HG02938 (cell line): Measurements from ENCODE around the gene CSF3.
"Not testable (repeated sequence)": the region's sequence is repeated elsewhere in the genome, so short reads cannot be mapped to it uniquely, and the experiment has no call there.

Source experiments
- ATAC-seq: cut with Tn5 transposase; IDR thresholded peaks from one replicate; pipeline ENCODE4 v1.9.1; 2021; ENCODE audit warnings: mild to moderate bottlenecking, moderate library complexity; ENCODE audit not compliant: unreplicated experiment

CSF3 gene

DNA sequence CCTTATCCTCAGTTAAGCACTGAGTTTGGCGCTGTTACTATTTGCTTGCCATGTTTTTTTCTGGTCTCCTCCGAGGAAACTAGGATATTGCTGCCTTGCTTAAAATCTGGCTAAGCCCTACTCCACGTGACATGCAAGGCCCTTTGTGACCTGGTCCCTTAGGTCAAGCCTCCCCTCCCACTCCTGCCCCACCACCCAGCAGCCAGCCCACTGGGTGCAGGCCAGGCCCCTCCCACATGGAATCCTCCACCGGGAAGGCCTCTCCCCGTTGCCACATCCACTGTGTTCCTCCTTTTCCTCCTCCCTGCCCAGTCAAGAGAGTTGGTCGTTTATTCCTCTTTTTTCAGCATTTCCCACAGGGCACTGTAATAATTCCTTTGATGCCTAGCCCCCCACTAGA lies 18.4 kb upstream of the CSF3 start:
- no peak for ATAC-seq

DNA sequence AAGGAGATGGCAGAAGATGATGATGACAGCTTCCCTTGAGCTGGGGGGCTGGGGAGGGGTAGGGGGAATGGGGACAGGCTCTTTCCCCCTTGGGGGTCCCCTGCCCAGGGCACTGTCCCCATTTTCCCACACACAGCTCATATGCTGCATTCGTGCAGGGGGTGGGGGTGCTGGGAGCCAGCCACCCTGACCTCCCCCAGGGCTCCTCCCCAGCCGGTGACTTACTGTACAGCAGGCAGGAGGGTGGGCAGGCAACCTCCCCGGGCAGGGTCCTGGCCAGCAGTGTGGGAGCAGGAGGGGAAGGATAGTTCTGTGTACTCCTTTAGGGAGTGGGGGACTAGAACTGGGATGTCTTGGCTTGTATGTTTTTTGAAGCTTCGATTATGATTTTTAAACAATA lies 17.7 kb upstream of the CSF3 start:
- ATAC-seq, result no peak

DNA sequence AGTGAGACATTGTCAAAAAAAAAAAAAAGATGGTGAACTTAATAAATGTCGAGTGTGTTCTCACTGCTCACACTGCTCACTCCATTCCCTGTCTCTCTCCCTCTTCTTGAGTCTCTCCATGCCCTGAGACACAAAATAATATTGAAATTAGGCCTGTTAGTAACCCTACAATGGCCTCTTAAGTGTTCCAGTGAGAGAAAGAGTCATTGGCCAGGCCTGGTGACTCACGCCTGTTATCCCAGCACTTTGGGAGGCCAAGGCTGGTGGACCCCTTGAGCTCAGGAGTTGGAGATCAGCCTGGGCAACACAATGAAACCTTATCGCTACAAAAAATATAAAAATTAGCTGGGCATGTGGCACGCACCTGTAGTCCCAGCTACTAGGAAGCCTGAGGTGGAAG lies 16.2 kb upstream of the CSF3 start:
- ATAC-seq, result no peak

DNA sequence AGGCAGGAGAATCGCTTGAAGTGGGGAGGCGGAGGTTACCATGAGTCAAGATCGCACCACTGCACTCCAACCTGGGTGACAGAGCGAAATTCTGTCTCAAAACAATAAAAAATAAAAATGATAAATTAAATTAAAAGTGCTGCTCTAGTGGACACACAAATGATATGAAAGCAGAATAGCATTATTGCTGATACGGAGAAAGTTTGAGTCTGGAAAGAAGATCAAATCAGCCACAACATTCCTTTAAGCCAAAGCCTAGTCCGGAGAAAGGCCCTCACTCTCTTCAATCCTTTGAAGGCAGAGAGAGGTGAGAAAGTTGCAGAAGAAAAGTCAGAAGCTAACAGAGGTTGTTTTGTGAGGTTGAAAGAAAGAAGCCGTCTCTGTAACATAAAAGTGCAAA lies 15.1 kb upstream of the CSF3 start:
- no peak for ATAC-seq

DNA sequence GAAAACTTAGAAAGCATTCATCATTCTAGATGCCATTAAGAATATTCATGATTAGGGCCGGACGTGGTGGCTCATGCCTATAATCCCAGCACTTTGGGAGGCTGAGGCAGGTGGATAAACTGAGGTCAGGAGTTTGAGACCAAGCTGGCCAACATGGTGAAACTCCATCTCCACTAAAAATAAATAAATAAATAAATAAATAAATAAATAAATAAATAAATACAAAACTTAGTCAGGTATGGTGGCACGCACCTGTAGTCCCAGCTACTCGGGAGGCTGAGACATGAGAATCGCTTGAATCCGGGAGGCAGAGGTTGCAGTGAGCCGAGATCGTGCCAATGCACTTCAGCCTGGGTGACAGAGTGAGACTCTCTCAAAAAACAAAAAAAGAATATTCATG lies 13.9 kb upstream of the CSF3 start:
- not testable (repeated sequence) for ATAC-seq

DNA sequence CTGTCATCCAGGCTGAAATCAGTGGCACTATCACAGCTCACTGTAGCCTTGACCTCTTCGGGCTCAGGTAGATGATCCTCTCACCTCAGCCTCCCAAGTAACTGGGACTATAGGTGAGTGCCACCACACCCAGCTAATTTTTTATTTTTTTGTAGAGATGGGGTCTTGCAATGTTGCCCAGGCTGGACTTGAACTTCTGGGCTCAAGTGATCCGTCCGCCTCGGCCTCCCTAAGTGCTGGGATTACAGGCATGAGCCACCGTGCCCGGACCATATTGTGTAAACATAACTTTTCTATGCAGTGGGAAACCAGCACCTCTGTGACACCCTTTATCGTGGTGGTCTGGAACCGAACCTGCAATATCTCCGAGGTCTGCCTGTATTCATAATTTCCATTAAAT lies 11.2 kb upstream of the CSF3 start:
- ATAC-seq, result no peak

DNA sequence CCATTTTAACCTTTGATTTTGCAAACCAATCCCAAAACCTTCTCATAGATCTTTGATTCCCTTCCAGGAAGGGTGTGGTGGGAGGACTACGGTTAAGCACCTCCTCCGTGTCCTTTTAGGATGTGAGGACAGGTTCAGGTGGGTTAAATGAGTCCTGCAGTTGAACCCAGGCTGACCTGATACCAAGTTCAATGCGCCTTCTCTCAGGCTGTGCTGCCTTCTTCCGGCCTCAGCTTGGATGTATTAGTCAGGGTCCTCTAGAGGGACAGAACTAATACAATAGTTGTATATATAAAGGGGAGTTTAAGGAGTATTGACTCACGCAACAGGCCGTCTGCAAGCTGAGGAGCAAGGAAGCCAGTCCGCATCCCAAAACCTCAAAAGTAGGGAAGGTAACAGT lies 10.5 kb upstream of the CSF3 start:
- no peak for ATAC-seq

DNA sequence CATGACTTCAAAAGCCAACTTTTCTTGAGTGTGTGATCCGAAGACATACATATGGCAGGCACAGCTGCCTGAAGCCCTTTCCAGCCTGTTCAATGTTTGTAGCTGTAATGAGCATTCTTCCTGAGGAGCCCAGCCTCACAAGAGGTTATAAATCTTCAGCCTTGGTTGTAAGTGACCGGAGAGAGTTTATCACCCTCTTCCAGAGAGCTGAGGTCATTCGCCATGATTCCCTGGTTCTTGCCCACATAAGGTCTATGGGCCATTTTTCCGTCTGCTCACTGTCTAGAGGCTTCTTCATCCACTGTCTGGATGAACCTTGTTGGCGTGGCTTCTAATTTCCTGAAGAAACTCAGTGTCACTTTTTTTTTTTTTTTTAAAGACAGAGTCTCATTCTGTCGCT lies 9.7 kb upstream of the CSF3 start:
- no peak for ATAC-seq

DNA sequence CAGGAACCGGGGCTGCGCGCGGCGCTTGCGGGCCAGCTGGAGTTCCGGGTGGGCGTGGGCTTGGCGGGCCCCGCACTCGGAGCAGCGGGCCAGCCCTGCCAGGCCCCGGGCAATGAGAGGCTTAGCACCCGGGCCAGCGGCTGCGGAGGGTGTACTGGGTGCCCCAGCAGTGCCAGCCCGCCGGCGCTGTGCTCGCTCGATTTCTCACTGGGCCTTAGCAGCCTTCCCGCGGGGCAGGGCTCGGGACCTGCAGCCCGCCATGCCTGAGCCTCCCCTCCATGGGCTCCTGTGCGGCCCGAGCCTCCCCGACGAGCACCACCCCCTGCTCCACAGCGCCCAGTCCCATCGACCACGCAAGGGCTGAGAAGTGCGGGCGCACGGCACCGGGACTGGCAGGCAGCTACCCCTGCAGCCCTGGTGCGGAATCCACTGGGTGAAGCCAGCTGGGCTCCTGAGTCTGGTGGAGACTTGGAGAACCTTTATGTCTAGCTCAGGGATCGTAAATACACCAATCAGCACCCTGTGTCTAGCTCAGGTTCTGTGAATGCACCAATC lies 4.2 kb upstream of the CSF3 start:
- not testable (repeated sequence) for ATAC-seq

DNA sequence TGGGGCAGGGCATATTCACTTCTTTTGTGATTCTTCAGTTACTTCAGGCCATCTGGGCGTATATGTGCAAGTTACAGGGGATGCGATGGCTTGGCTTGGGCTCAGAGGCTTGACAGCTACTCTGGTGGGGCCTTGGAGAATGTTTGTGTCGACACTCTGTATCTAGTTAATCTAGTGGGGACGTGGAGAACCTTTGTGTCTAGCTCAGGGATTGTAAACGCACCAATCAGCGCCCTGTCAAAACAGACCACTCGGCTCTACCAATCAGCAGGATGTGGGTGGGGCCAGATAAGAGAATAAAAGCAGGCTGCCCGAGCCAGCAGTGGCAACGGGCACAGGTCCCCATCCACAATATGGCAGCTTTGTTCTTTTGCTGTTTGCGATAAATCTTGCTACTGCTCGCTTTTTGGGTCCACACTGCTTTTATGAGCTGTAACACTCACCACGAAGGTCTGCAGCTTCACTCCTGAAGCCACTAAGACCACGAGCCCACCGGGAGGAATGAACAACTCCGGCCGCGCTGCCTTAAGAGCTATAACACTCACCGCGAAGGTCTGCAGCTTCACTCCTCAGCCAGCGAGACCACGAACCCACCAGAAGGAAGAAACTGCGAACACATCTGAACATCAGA lies 3.1 kb upstream of the CSF3 start:
- not testable (repeated sequence) for ATAC-seq

DNA sequence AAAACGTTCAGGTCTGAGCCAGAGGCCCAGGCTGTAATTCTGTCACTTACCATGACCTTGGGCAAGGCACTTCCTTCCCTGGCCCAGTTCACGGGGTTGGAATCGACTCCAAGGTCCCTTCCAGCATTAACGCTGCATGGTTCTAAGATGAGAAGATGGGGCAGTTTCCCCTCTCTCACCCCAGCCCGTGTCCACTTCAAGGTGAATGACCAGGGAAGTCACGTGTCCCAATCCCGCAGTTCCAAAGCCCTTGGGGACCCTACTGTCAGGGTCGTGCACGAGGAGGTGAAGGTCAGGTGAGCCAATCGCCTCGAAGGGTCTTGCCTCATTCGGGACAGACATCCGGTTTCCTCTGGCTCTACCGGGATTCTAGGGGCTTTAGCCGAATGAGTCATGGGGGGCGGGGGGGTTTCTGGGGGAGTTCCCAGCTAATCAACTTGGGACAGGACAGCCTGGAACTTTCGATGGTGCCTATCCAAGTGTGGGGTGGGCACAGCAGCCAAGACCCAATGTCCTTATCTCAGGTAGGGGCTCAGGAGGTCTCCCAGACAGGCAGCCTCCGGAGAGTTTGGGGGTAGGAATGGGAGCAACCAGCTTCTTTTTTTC lies 762 bp upstream of the CSF3 start:
- ATAC-seq, result no peak

DNA sequence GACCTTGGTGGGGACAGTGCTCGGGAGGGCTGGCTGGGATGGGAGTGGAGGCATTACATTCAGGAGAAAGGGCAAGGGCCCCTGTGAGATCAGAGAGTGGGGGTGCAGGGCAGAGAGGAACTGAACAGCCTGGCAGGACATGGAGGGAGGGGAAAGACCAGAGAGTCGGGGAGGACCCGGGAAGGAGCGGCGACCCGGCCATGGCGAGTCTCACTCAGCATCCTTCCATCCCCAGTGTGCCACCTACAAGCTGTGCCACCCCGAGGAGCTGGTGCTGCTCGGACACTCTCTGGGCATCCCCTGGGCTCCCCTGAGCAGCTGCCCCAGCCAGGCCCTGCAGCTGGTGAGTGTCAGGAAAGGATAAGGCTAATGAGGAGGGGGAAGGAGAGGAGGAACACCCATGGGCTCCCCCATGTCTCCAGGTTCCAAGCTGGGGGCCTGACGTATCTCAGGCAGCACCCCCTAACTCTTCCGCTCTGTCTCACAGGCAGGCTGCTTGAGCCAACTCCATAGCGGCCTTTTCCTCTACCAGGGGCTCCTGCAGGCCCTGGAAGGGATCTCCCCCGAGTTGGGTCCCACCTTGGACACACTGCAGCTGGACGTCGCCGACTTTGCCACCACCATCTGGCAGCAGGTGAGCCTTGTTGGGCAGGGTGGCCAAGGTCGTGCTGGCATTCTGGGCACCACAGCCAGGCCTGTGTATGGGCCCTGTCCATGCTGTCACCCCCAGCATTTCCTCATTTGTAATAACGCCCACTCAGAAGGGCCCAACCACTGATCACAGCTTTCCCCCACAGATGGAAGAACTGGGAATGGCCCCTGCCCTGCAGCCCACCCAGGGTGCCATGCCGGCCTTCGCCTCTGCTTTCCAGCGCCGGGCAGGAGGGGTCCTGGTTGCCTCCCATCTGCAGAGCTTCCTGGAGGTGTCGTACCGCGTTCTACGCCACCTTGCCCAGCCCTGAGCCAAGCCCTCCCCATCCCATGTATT lies 1.1 kb downstream of the CSF3 start:
- no peak for ATAC-seq

DNA sequence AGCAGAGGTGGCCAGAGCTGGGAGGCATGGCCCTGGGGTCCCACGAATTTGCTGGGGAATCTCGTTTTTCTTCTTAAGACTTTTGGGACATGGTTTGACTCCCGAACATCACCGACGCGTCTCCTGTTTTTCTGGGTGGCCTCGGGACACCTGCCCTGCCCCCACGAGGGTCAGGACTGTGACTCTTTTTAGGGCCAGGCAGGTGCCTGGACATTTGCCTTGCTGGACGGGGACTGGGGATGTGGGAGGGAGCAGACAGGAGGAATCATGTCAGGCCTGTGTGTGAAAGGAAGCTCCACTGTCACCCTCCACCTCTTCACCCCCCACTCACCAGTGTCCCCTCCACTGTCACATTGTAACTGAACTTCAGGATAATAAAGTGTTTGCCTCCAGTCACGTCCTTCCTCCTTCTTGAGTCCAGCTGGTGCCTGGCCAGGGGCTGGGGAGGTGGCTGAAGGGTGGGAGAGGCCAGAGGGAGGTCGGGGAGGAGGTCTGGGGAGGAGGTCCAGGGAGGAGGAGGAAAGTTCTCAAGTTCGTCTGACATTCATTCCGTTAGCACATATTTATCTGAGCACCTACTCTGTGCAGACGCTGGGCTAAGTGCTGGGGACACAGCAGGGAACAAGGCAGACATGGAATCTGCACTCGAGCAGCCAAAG lies 2.3 kb downstream of the CSF3 start:
- ATAC-seq, result no peak

DNA sequence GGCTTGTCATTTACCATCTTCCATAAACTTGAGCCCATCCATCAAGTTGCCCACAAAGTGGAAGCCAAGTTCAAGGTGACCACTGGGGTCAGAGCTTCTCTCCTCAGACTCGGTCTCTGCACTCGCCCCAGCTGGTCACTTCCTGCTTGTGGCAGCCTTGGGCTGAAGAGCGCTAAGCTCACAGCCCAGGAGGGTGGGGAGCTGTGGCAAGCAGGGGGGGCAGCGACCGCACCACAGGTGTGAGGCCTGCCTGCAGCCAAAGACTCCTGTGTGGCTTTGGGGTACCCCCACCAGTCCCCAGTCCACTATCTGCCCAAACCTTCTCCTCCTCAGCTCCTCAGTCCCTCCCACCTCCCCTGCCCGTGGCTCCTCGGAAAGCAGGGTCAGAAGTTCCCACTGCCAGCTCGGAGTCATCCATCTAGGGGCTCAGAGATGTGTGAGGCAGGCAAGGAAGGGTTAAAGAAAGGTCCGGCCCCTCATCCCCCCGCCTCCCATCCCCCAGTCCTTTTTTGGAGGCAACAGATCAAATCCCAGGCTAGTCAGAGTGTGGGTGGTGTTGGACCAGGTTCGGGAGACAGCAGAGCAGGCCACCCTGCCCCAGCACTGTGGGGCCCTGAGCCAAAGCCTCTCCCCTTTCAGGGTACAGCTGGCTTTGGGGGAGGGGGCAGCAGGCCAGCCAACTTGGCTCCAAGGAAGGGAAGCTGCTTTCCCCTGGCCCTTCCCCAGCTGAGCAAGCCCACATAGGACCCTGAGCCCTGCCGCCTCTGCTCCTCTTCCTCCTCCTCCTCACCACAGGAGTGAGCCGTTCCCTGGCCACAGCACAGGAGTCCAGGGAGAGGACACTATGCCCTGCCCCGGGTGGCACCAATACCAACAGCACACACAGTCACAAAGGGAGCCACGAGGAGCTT lies 3.2 kb downstream of the CSF3 start:
- no peak for ATAC-seq

DNA sequence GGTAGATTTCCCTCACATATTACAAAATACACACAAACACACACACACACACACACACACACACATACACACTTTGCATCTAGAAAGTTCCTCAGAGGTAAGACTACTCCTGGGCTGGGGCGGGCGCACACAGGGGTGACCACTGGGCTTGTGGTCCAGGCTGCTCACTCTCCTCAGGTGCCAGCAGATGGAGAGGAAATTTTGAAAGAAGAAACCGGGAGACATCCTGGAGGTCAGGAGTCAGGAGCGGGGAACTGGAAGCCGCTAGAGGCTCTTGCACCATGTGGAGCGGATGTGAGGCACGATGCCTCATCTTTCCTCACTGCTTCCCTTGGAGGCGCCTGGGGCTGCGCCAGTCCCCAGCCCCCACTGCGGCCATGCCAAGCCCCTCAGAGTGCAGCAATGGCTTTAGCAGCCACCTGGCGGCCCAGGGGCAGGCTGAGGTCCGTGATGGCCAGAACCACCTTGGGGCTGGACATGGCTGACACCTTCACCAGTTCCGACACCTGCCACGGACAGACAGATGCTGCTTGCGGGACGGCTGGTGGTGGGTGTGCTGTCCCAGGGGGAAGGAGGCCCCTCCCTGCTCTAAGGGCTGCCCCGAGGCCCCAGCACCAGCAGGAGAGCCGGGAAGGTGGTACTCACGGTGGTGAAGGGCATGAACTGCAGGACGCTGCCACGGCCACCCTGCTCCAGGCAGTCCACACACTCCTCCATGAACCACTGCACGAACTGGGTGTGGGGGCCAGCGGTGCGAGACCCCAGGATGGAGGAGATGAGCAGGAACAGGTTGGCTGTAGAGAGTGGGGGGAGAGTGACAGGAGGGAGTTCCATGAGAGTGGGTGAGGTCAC lies 4.1 kb downstream of the CSF3 start:
- no peak for ATAC-seq

DNA sequence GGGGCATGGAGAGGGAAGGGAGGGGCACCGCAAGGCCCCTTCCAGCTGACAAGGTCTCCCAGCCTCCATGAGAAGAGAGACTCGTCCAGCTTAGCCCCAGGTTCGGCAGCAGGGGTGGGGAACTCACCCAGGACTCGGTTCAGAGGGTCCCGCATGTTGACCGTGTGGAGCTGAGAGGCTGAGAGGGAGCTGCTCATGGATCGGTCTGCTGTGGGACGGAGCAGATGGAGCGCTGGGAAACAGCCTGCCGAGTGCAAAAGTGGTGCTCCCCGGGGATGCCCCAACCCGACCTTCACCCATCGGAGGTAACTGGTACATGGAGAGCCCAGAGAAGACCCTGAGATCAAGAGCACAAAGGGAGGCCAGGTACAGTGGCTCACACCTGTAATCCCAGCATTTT lies 4.9 kb downstream of the CSF3 start:
- no peak for ATAC-seq

DNA sequence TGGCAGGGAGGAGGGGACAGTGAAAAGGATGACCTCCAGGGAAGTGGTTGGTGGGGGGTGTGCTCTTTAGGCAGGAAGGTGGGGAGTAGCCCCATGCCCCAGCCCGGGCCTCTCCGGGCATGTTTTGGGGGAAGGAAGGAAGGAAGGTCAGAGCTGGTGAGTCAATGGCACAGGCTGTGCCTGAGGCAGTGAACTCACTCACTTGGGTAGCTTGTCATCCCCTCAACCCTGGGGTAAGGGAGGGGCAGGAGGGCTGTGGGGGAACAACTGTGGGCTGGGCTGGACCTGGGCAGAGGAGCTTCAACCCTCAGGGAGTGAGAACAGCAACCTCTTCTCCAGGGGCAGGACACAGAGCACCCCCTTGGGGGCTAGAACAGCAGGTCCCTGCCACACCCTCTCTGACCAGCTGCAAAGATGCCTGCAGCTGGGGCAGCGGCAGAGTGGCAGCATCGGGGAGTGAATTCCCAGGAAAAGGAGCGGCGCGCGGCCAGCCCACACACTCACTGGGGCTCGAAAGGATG lies 6.3 kb downstream of the CSF3 start:
- no peak for ATAC-seq

DNA sequence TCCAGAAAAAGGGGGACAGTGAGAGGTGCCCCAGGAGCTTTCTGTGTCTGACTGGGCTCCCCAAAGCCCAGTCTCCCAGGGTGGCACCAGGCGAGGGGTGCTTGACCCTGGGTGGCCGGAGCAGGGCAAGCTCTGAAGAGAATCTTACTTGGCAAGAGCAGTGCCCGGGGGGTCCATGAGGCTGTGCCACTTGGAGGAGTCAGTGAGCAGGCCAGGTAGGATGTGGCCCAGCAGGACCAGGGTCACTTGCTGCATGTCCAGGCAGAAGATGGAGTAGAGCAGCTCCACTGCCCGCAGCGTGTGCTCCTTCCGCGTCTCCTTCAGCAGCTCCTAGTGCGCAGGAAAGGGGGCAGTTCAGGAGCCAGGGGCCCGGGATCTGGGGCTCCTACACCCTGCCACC lies 7.3 kb downstream of the CSF3 start:
- no peak for ATAC-seq

DNA sequence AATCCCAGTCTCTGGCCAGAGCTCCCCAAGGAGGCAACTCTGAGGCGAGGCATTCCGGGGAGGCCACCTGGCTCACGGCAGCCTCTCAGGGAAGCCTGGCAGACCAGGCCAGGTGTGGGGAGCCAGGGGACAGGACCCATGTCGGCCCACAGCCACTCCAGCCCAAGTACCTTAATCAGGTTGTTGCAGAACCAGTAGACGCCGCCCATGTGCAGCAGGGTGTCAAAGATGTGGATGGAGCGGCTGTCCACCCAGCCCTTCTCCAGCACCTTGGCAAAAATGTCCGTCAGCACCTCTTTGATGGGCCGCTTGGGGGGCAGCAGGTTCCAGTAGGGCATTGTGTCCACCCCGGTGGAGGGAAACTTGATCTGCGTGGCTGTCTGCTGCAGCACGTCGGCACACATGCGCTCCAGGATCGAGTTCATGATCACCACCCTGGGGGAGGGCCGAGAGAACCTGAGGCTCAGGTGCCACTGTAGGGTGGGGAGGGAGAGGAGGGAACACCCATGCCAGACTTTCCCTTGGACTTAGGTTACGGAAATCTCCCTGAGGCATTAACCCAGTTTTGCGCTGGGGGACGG lies 7.8 kb downstream of the CSF3 start:
- no peak for ATAC-seq
